Prostate gland (tissue), 2 donors: ENCODE data around the gene TMF1.

Source experiments
- CTCF ChIP-seq, 4 experiments: fragments of 200-600 bp in 2 of 4; fragments of 450-650 bp in 2 of 4; sonication (generic) in 2 of 4; IDR thresholded peaks; 1 replicate in 3 of 4; 2 replicates in 1 of 4; pipeline ENCODE4 v1.5.1; 2016 to 2019; ENCODE audit warnings: antibody characterized with exemption in 4 of 4, mild to moderate bottlenecking in 2 of 4, moderate library complexity in 2 of 4
- POLR2A ChIP-seq: fragments of 450-650 bp; IDR thresholded peaks from one replicate; pipeline ENCODE4 v1.6.1; 2016; ENCODE audit warnings: antibody characterized with exemption, mild to moderate bottlenecking
- POLR2AphosphoS5 ChIP-seq: sonication (generic); formaldehyde crosslinking; IDR thresholded peaks from one replicate; pipeline ENCODE4 v1.6.1; 2017; ENCODE audit warnings: antibody characterized with exemption

DNA sequence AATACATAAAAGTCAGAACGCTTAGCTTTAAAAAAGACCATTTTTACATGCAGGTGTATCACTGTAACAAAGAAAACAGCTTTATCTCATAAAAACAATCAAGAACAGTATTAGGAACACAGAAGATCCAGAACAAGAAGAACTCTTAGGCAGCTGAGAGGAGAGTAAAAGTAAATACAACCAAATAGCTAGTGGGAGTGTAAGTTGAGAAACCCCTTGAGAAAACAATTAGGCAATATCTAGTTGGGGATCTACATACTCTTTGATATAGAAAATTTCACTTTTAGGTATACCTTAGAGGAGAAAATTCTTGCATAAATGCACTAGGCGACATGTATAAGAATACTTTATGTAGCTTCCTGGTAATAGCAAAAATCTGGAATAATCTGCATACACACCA, 7.5 kb downstream of the TMF1 start:
- TF ChIP-seq CTCF (IDR thresholded peaks at IDR 0.05) = no peak
- no peak for TF ChIP-seq POLR2AphosphoS5
- TF ChIP-seq POLR2A = no peak
